OCI-LY7 (cell line): Measurements from ENCODE around the gene UROS. TPM values are rescaled to one million over a fixed set of nuclear protein-coding genes. Genes with fewer than 3 reads are reported as not detected.

ENCODE experiments used
- BruUV-seq: library from RNA; stranded (reverse); fragments of 400-500 nt; replicated peaks from 2 replicates; lab custom pipeline; 2021; lab: Mats Ljungman, UMichigan
- CTCF ChIA-PET: fragments of 300-600 bp; sonication (Branson Sonifier 250); formaldehyde crosslinking; loops from one replicate; lab custom pipeline; 2022; ENCODE audit warnings: antibody characterized with exemption; ENCODE audit not compliant: unreplicated experiment; lab: Charles Lee
- POLR2A ChIA-PET: fragments of 300-600 bp; sonication (Branson Sonifier 250); formaldehyde crosslinking; loops from one replicate; lab custom pipeline; 2022; ENCODE audit warnings: antibody characterized with exemption; lab: Charles Lee
- DNase-seq: peaks from one replicate; pipeline ENCODE4 v3.0.0-alpha.2; 2015; ENCODE audit warnings: low spot score
- H2AFZ ChIP-seq: fragments of 200-600 bp; sonication (generic), shearing (Covaris generic); 2 replicates; pipeline ENCODE4 v1.6.1; 2014; ENCODE audit warnings: mild to moderate bottlenecking, antibody characterized with exemption, low read length, moderate library complexity
- H3K27ac ChIP-seq: fragments of 200-600 bp; sonication (generic); 2 replicates; pipeline ENCODE4 v1.5.1; 2014; ENCODE audit warnings: mixed run types, low read depth, mild to moderate bottlenecking, moderate library complexity, low read length, inconsistent platforms; ENCODE audit not compliant: poor library complexity, severe bottlenecking
- H3K36me3 ChIP-seq: fragments of 200-600 bp; sonication (generic); 2 replicates; pipeline ENCODE4 v1.6.1; 2014; ENCODE audit warnings: mild to moderate bottlenecking, antibody characterized with exemption, low read length, moderate library complexity, mixed read lengths; ENCODE audit not compliant: insufficient read depth
- H3K4me1 ChIP-seq: fragments of 200-600 bp; sonication (generic); 2 replicates; pipeline ENCODE4 v1.5.1; 2014; ENCODE audit warnings: mild to moderate bottlenecking, low read length; ENCODE audit not compliant: insufficient read depth, poor library complexity, severe bottlenecking
- H3K4me2 ChIP-seq: fragments of 200-600 bp; sonication (generic); 2 replicates; pipeline ENCODE4 v1.6.1; 2014; ENCODE audit warnings: mild to moderate bottlenecking, low read length
- H3K4me3 ChIP-seq: fragments of 200-600 bp; sonication (generic); 2 replicates; pipeline ENCODE4 v1.5.1; 2014; ENCODE audit warnings: mild to moderate bottlenecking, low read depth, low read length; ENCODE audit not compliant: poor library complexity, severe bottlenecking
- H3K79me2 ChIP-seq: fragments of 200-600 bp; sonication (generic); 2 replicates; pipeline ENCODE4 v1.6.1; 2016; ENCODE audit warnings: low read depth, mild to moderate bottlenecking, low read length, moderate library complexity, mixed read lengths; ENCODE audit not compliant: insufficient read depth
- H3K9me2 ChIP-seq: fragments of 200-600 bp; sonication (generic); 2 replicates; pipeline ENCODE4 v1.6.1; 2016; ENCODE audit warnings: mild to moderate bottlenecking, low read length, mixed read lengths; ENCODE audit not compliant: insufficient read depth
- H3K9me3 ChIP-seq: fragments of 200-600 bp; sonication (generic); 2 replicates; pipeline ENCODE4 v1.6.1; 2014; ENCODE audit warnings: mild to moderate bottlenecking, mixed run types, low read length, mixed read lengths
- H4K20me1 ChIP-seq: fragments of 200-600 bp; sonication (generic); 2 replicates; pipeline ENCODE4 v1.6.1; 2014; ENCODE audit warnings: mild to moderate bottlenecking, antibody characterized with exemption, low read length, moderate library complexity, mixed read lengths; ENCODE audit not compliant: insufficient read depth
- CTCF ChIP-seq: fragments of 200-600 bp; sonication (generic); conservative IDR thresholded peaks from 2 replicates; pipeline ENCODE4 v1.5.1; 2014; ENCODE audit warnings: mild to moderate bottlenecking, antibody characterized with exemption, low read length, moderate library complexity, mixed read lengths
- EZH2phosphoT487 ChIP-seq: fragments of 200-600 bp; sonication (generic); IDR thresholded peaks from 2 replicates; pipeline ENCODE4 v1.6.1; 2018; ENCODE audit warnings: low read depth, borderline replicate concordance, mild to moderate bottlenecking, mixed run types, antibody characterized with exemption, low read length, moderate library complexity, mixed read lengths
- intact Hi-C: fragments of 100-400 bp; cut with micrococcal nuclease; formaldehyde crosslinking; loops from one replicate; pipeline ENCODE4 v1.10.0; 2022; ENCODE audit not compliant: unreplicated experiment
- total RNA-seq, 2 experiments: library from RNA; depleted of rRNA in 1 of 2; stranded (reverse); fragments of >200 nt in 1 of 2; shearing (Covaris generic) in 1 of 2; gene quantifications; 2 replicates each; pipeline ENCODE4 v1.2.3, GENCODE V29; 2014 to 2022

UROS gene
- total RNA-seq, 2 experiments from 2014 or later: 37.3 to 44.5 TPM

GRCh38 chr10:125783957-125784356, 39.1 kb downstream of the UROS start:
- ChIA-PET CTCF (no interaction called here), POLR2A (interaction anchor here (0.6 to 3.2 kb wide), 4 partner anchors 12 to 50 kb away, joined by 3 to 27 read pairs (median 6); partner anchors contain the start of genes BCCIP and UROS)
- intact Hi-C loops: no loop called here
- no peaks in the 10 kb centered on the region for H4K20me1 ChIP-seq
- TF ChIP-seq CTCF: no peak
- TF ChIP-seq EZH2phosphoT487: no peak
- no TSS peak for BruUV-seq
- no peak overlapping the region for H3K27ac ChIP-seq
- peaks cover 18% of the 10 kb centered on the region for H3K4me1 ChIP-seq
- H3K4me3 ChIP-seq: no peak overlapping the region
- no peaks in the 10 kb centered on the region for H3K36me3 ChIP-seq
- H3K79me2 ChIP-seq: no peaks in the 10 kb centered on the region
- H3K9me3 ChIP-seq: no peaks in the 10 kb centered on the region
- H3K4me2 ChIP-seq: 0 out of 2 replicates have a peak overlapping the region, but pooled peaks have one; percentile 16
- no peaks in the 10 kb centered on the region for H3K9me2 ChIP-seq
- 0 out of 2 replicates have a peak overlapping the region, but pooled peaks have one; percentile 21 for H2AFZ ChIP-seq
- DNase-seq: peak; percentile 21

- DNase-seq: no peak
- Histone ChIP-seq H3K4me3 (no peak overlapping the region), H3K9me2 (no peaks in the 10 kb centered on the region), H4K20me1 (no peaks in the 10 kb centered on the region), H3K4me1 (peaks cover 14% of the 10 kb centered on the region), H3K4me2 (no peak overlapping the region), H2AFZ (no peak overlapping the region), H3K79me2 (no peaks in the 10 kb centered on the region), H3K9me3 (no peaks in the 10 kb centered on the region), H3K36me3 (no peaks in the 10 kb centered on the region), H3K27ac (no peak overlapping the region)
- TF ChIP-seq EZH2phosphoT487: no peak
- TF ChIP-seq CTCF: no peak
- POLR2A ChIA-PET: interaction anchor here (1.0 to 3.2 kb wide), 4 partner anchors 12 to 48 kb away, joined by 3 to 27 read pairs (median 7); no protein-coding TSS in a partner anchor
- CTCF ChIA-PET: no interaction called here
- no TSS peak for BruUV-seq
- intact Hi-C loops: no loop called here
These were observed 39.6 kb downstream of the UROS start for GRCh38 chr10:125783408-125783807.

GRCh38 chr10:125782616-125783015, 40.4 kb downstream of the UROS start:
- no peaks in the 10 kb centered on the region for H3K9me3 ChIP-seq
- no peaks in the 10 kb centered on the region for H3K9me2 ChIP-seq
- no peaks in the 10 kb centered on the region for H3K36me3 ChIP-seq
- no peak overlapping the region for H3K4me2 ChIP-seq
- intact Hi-C loops: no loop called here
- BruUV-seq: no TSS peak
- H3K4me1 ChIP-seq: peaks cover 6% of the 10 kb centered on the region
- DNase-seq: no peak
- no peaks in the 10 kb centered on the region for H3K79me2 ChIP-seq
- ChIA-PET CTCF (no interaction called here), POLR2A (interaction anchor here (1.0 to 3.2 kb wide), 3 partner anchors 13 to 26 kb away, joined by 3 to 27 read pairs (median 6); no protein-coding TSS in a partner anchor)
- TF ChIP-seq CTCF (no peak), EZH2phosphoT487 (no peak)
- no peaks in the 10 kb centered on the region for H4K20me1 ChIP-seq
- H3K27ac ChIP-seq: no peak overlapping the region
- H3K4me3 ChIP-seq: no peak overlapping the region
- no peak overlapping the region for H2AFZ ChIP-seq
